Stromal cell of bone marrow (primary cell): ENCODE results near the gene WNT3.
"Not testable (repeated sequence)": the region's sequence is repeated elsewhere in the genome, so short reads cannot be mapped to it uniquely, and the experiment has no call there.

Source experiments
- DNase-seq: peaks from one replicate; pipeline ENCODE4 v3.0.0-alpha.2; 2012; ENCODE audit warnings: low read depth

The WNT3 gene

GRCh38 chr17:46783031-46783593 lies 35.4 kb downstream of the WNT3 start:
- DNase-seq = no peak

- DNase-seq = no peak
Observed at GRCh38 chr17:46782250-46782953, 36.1 kb downstream of the WNT3 start.

- DNase-seq = no peak
Observed at GRCh38 chr17:46780003-46780373, 38.5 kb downstream of the WNT3 start.

- DNase-seq = no peak
Observed at GRCh38 chr17:46777943-46778915, 40.3 kb downstream of the WNT3 start.

GRCh38 chr17:46776298-46777005 lies 42.0 kb downstream of the WNT3 start:
- no peak for DNase-seq

GRCh38 chr17:46774108-46774737 lies 44.3 kb downstream of the WNT3 start:
- DNase-seq = no peak

- no peak for DNase-seq
Observed at GRCh38 chr17:46773676-46774075, 44.8 kb downstream of the WNT3 start.

- DNase-seq = no peak
Observed at GRCh38 chr17:46773221-46773605, 45.3 kb downstream of the WNT3 start.

- DNase-seq = no peak
Observed at GRCh38 chr17:46772475-46773220, 45.8 kb downstream of the WNT3 start.

GRCh38 chr17:46771561-46772474 lies 46.7 kb downstream of the WNT3 start:
- DNase-seq = no peak

- no peak for DNase-seq
Observed at GRCh38 chr17:46770818-46771560, 47.5 kb downstream of the WNT3 start.

GRCh38 chr17:46770439-46770817 lies 48.1 kb downstream of the WNT3 start:
- no peak for DNase-seq

- DNase-seq = no peak
Observed at GRCh38 chr17:46769531-46770438, 48.7 kb downstream of the WNT3 start.

- not testable (repeated sequence) for DNase-seq
Observed at GRCh38 chr17:46768896-46769295, 49.6 kb downstream of the WNT3 start.

- no peak for DNase-seq
Observed at GRCh38 chr17:46768540-46768870, 50.0 kb downstream of the WNT3 start.

- DNase-seq = no peak
Observed at GRCh38 chr17:46766493-46767491, 51.7 kb downstream of the WNT3 start.

GRCh38 chr17:46765453-46765852 lies 53.0 kb downstream of the WNT3 start:
- no peak for DNase-seq
